GM12878 (cell line): ENCODE measurements around the gene KDM5C. TPM values are rescaled to one million over a fixed set of nuclear protein-coding genes. Genes with fewer than 3 reads are reported as not detected.

ENCODE experiments used
- ATAC-seq: fragments of 200-7000 bp; cut with Tn5 transposase; 3 replicates; pipeline ENCODE4 v1.9.1; 2020; ENCODE audit warnings: mild to moderate bottlenecking, moderate library complexity
- BruUV-seq: library from RNA; stranded (reverse); fragments of 400-500 nt; replicated peaks from 2 replicates; lab custom pipeline; 2021; lab: Mats Ljungman, UMichigan
- CTCF ChIA-PET: fragments of 300-600 bp; sonication (Branson Sonifier 250); formaldehyde crosslinking; extraction: SDS; loops from one replicate; lab custom pipeline; 2021; ENCODE audit warnings: inconsistent platforms; lab: Yijun Ruan, JAX
- POLR2A ChIA-PET: fragments of 350-600 bp; formaldehyde crosslinking; extraction: SDS; loops from one replicate; lab custom pipeline; 2021; ENCODE audit warnings: inconsistent platforms; lab: Charles Lee
- RAD21 ChIA-PET: fragments of 300-600 bp; sonication (Branson Sonifier 250); formaldehyde crosslinking; loops from one replicate; lab custom pipeline; 2023; ENCODE audit warnings: antibody characterized with exemption; ENCODE audit not compliant: unreplicated experiment; lab: Charles Lee
- SMC1A ChIA-PET: fragments of 300-600 bp; sonication (Branson Sonifier 250); formaldehyde crosslinking; loops from one replicate; lab custom pipeline; 2023; ENCODE audit not compliant: unreplicated experiment, uncharacterized antibody; lab: Charles Lee
- DNase-seq: peaks from one replicate; pipeline ENCODE4 v3.0.0-alpha.2; 2011; ENCODE audit warnings: low read depth, low spot score
- FAIRE-seq: peaks from 3 replicates; lab custom pipeline; 2011; peaks lifted over from hg19 to GRCh38; lab: Jason Lieb, UNC
- H2AFZ ChIP-seq: 2 replicates; pipeline ENCODE4 v1.6.0; 2011; ENCODE audit warnings: low read depth, low read length, control low read depth; ENCODE audit not compliant: control insufficient read depth
- H3K27ac ChIP-seq: 2 replicates; pipeline ENCODE4 v1.5.1; 2011; ENCODE audit warnings: control low read depth; ENCODE audit not compliant: control insufficient read depth, insufficient read depth
- H3K27me3 ChIP-seq, 2 experiments: replicated peaks in 1 of 2; 2 replicates each; pipeline versions ENCODE4 v1.6.0 to v1.6.1; 2011; ENCODE audit warnings: low read length in 1 of 2; ENCODE audit not compliant: control insufficient read depth in 2 of 2, insufficient read depth in 2 of 2
- H3K36me3 ChIP-seq, 2 experiments: 2 replicates each; pipeline ENCODE4 v1.5.1; 2011; ENCODE audit warnings: low read length in 1 of 2; ENCODE audit not compliant: control insufficient read depth in 2 of 2, insufficient read depth in 2 of 2
- H3K4me1 ChIP-seq: 2 replicates; pipeline ENCODE4 v1.6.1; 2011; ENCODE audit warnings: mild to moderate bottlenecking, low read length, moderate library complexity, mixed read lengths; ENCODE audit not compliant: control insufficient read depth, insufficient read depth
- H3K4me2 ChIP-seq: 2 replicates; pipeline ENCODE4 v1.6.0; 2011; ENCODE audit warnings: control low read depth; ENCODE audit not compliant: control insufficient read depth, insufficient read depth
- H3K4me3 ChIP-seq: fragments of 200-600 bp; sonication (generic); 2 replicates; pipeline ENCODE4 v1.5.1; 2016
- H3K79me2 ChIP-seq: 2 replicates; pipeline ENCODE4 v1.6.0; 2011; ENCODE audit warnings: low read length; ENCODE audit not compliant: control insufficient read depth, insufficient read depth
- H3K9ac ChIP-seq: 2 replicates; pipeline ENCODE4 v1.8.0; 2011; ENCODE audit warnings: low read length, control low read depth, mixed read lengths; ENCODE audit not compliant: control insufficient read depth, insufficient read depth
- H3K9me3 ChIP-seq: replicated peaks from 3 replicates; pipeline ENCODE4 v1.5.1; 2011; ENCODE audit warnings: mild to moderate bottlenecking, low read length; ENCODE audit not compliant: control insufficient read depth, insufficient read depth
- H4K20me1 ChIP-seq: 2 replicates; pipeline ENCODE4 v1.6.0; 2011; ENCODE audit not compliant: control insufficient read depth, insufficient read depth
- ESRRA ChIP-seq: IDR thresholded peaks from 2 replicates; pipeline ENCODE4 v1.6.1; 2012; ENCODE audit warnings: mild to moderate bottlenecking, low read length, improper control_type of control experiment
- PAX5 ChIP-seq: IDR thresholded peaks from 2 replicates; pipeline ENCODE4 v1.6.1; 2011; ENCODE audit warnings: low read depth, low read length, borderline replicate concordance
- WGBS: methylation state at CpG from one replicate; pipeline ENCODE4 v1.1.6; 2016; ENCODE audit warnings: low lambda C conversion rate; ENCODE audit not compliant: insufficient replicate concordance, insufficient coverage; ENCODE audit errors: missing lambda C conversion rate; 5-methylcytosine and 5-hydroxymethylcytosine counted together
- in situ Hi-C: fragments of 300-500 bp; cut with MboI; formaldehyde crosslinking; loops from 9 replicates; pipeline ENCODE4 v1.14.3; 2018; ENCODE audit warnings: mixed read lengths
- intact Hi-C: fragments of 100-400 bp; cut with micrococcal nuclease; formaldehyde crosslinking; loops from one replicate; pipeline ENCODE4 v1.14.2; 2022; ENCODE audit not compliant: unreplicated experiment
- polyA plus RNA-seq, 11 experiments: library from polyadenylated mRNA; depleted of rRNA in 4 of 11; unstranded in 6 of 11; stranded (reverse) in 5 of 11; fragments of >200 nt; fragmentation: Nextera tagmentation in 4 of 11; fragmentation: Illumina TruSeq in 1 of 11; extraction: Ambion mirVana in 4 of 11; extraction: Trizol in 1 of 11; gene quantifications; 1 replicate in 1 of 11; 2 replicates in 10 of 11; pipeline versions ENCODE4 v1.2.1 to v1.2.3, GENCODE V29; 2011 to 2016; ENCODE audit warnings: inconsistent platforms in 2 of 11, missing spikeins in 2 of 11, low read depth in 1 of 11
- total RNA-seq, 4 experiments: library from RNA; depleted of rRNA in 3 of 4; stranded (reverse); fragments of >200 nt in 3 of 4; fragmentation: Illumina TruSeq in 1 of 4; extraction: Trizol in 1 of 4; gene quantifications; 2 replicates each; pipeline versions ENCODE4 v1.2.1 to v1.2.3, GENCODE V29; 2013 to 2021
- TF ChIP-seq, protein P1 (sequence below): IDR thresholded peaks from 2 replicates; pipeline ENCODE4 v1.6.1; 2011; ENCODE audit warnings: low read depth, mild to moderate bottlenecking, low read length, moderate library complexity, borderline replicate concordance; ENCODE audit errors: extremely low read depth

The KDM5C gene
- total and polyA plus RNA-seq, 10 of the 15 experiments (the other 5 are each of a cell fraction or from before 2014, with no cell fraction given): 1.5 to 110 (median 53.0) TPM

DNA sequence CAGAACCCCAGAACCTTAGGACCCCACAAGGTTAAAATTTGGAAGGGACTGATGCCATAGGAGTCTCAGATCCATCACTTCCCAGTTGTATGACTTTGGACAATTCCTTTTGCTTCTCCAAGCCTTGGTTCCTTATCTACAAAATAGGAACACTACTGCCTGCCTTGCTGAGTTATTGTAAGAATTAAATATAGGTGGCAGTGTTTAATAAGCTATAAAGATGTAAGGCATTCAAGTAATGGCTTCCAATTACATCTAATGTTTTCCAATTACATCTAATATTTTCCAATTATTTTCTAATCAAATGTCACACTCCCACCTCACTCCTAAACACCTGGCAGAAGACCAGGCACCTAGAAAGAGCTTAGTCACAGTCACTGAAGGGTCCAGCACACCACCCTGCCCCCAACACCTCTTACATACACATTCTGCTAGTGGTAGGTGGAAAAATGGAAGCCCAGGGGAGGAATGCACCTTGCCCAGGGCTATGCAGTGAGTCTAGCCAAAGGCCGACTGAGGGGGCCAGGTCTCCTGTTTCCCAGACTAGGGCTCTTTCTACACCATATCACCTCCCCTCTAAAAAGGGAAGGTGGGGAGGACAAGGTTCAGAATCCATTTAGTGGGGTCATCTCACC is 24.5 kb upstream of the KDM5C start:
- in situ Hi-C loops (no loop called here), intact Hi-C loops (no loop called here)
- ChIA-PET SMC1A (interaction anchor here (0.6 kb wide), 1 partner anchor 480 kb away, joined by 3 read pairs; no protein-coding TSS in a partner anchor), CTCF (no interaction called here), RAD21 (no interaction called here), POLR2A (interaction anchor here (0.6 kb wide), 1 partner anchor 91 kb away, joined by 4 read pairs; no protein-coding TSS in a partner anchor)
- FAIRE-seq: no peak
- H4K20me1 ChIP-seq: no peaks in the 10 kb centered on the region
- H3K79me2 ChIP-seq: no peaks in the 10 kb centered on the region
- no peak overlapping the region for H3K9ac ChIP-seq
- H3K9me3 ChIP-seq: no peaks in the 10 kb centered on the region
- no TSS peak for BruUV-seq
- H3K27ac ChIP-seq: no peak overlapping the region
- H3K36me3 ChIP-seq: no peaks in the 10 kb centered on the region
- H3K4me1 ChIP-seq: no peaks in the 10 kb centered on the region
- DNase-seq: no peak
- WGBS: 44% methylated on average over 1 of the region's 1 CpG
- TF ChIP-seq, protein P1, sequence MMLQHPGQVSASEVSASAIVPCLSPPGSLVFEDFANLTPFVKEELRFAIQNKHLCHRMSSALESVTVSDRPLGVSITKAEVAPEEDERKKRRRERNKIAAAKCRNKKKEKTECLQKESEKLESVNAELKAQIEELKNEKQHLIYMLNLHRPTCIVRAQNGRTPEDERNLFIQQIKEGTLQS: no peak
- ATAC-seq: no peak
- H3K4me2 ChIP-seq: no peak overlapping the region
- H2AFZ ChIP-seq: no peak overlapping the region
- H3K4me3 ChIP-seq: no peak overlapping the region
- no peaks in the 10 kb centered on the region; a peak in 1 of 4 replicates for H3K27me3 ChIP-seq

DNA sequence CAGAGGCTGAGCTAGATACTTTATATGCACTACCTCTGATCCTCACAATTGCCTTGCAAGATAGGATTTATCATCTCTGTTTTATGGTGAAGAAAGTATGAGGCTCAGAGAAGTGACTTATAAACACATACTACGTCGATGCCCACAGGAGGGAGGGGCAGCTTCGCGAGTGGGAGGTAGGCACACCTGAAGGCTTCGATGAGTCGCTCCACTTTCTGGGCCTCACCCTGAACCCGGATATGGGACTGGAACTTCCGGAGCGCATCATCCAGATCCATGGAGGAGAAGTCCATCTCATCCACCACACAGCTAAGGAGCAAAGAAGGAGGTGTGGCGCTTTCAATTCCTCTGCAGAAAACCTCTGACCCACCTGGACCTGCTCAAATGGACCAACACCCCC is 22.9 kb upstream of the KDM5C start:
- no peaks in the 10 kb centered on the region for H3K36me3 ChIP-seq
- POLR2A ChIA-PET: no interaction called here
- no peak for FAIRE-seq
- CTCF ChIA-PET: interaction anchor here (0.6 to 1.3 kb wide), 2 partner anchors 46 to 71 kb away, joined by 3 to 4 read pairs; no protein-coding TSS in a partner anchor
- no peak for TF ChIP-seq ESRRA
- TF ChIP-seq PAX5: no peak
- TF ChIP-seq, all 136 proteins: peak for 0
- no peak overlapping the region for H3K9ac ChIP-seq
- H3K79me2 ChIP-seq: no peaks in the 10 kb centered on the region
- no peak overlapping the region for H3K27ac ChIP-seq
- H3K9me3 ChIP-seq: no peaks in the 10 kb centered on the region
- H4K20me1 ChIP-seq: no peaks in the 10 kb centered on the region
- H3K4me1 ChIP-seq: no peaks in the 10 kb centered on the region
- ChIA-PET SMC1A (no interaction called here), RAD21 (no interaction called here)
- WGBS: 54% methylated on average over 10 of the region's 10 CpGs
- DNase-seq (no peak), ATAC-seq (no peak)
- intact Hi-C loops: no loop called here
- no peak overlapping the region for H3K4me3 ChIP-seq
- no peak overlapping the region for H3K4me2 ChIP-seq
- in situ Hi-C loops: no loop called here
- BruUV-seq: no TSS peak
- H3K27me3 ChIP-seq: no peaks in the 10 kb centered on the region; a peak in 1 of 4 replicates
- no peak overlapping the region for H2AFZ ChIP-seq
